Uterus (tissue), 2 donors: ENCODE data around the gene ADAM23.

Experiments
- CTCF ChIP-seq, 4 experiments: fragments of 200-600 bp in 2 of 4; fragments of 450-650 bp in 2 of 4; sonication (generic) in 2 of 4; IDR thresholded peaks; one replicate each; pipeline ENCODE4 v1.5.1; 2016 to 2019; ENCODE audit warnings: antibody characterized with exemption in 4 of 4, mild to moderate bottlenecking in 2 of 4, moderate library complexity in 1 of 4
- POLR2A ChIP-seq, 2 donors: fragments of 450-650 bp; IDR thresholded peaks; one replicate each; pipeline ENCODE4 v1.6.1; 2016; ENCODE audit warnings: antibody characterized with exemption in 2 of 2, mild to moderate bottlenecking in 1 of 2, moderate library complexity in 1 of 2

DNA sequence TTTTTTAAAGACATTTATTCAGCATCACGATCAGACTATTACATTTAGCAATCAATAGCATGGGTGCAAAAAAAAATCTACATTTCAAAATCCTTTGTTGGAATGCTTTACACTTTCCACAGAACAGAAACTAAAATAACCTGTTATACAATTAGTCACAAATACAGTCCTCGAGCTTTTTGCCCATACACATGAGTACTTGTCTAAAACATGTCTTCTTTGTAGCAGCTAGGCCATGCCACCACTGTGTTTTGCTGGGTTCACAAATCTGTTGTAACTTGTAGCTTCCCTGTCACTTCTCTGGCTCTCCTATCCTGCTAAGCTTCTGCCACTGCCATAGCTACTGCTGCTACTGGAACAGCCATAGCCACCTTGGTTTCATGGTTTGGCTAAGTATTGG, 24.4 kb upstream of the ADAM23 start:
- no peak for TF ChIP-seq CTCF (IDR thresholded peaks at IDR 0.05)
- no peak for TF ChIP-seq POLR2A (IDR thresholded peaks at IDR 0.05)
